Activated CD4-positive, alpha-beta T cell treated with anti-CD3 and anti-CD28 coated beads for 36 hours (primary cell): ENCODE data around the gene ABL1. TPM values are rescaled to one million over a fixed set of nuclear protein-coding genes. Genes with fewer than 3 reads are reported as not detected.
"Not testable (repeated sequence)": the region's sequence is repeated elsewhere in the genome, so short reads cannot be mapped to it uniquely, and the experiment has no call there.

ENCODE experiments used
- ATAC-seq: fragments of 200-7000 bp; cut with Tn5 transposase; one replicate; pipeline ENCODE4 v1.10.0; 2021; ENCODE audit warnings: mild to moderate bottlenecking, moderate library complexity
- CTCF ChIA-PET: fragments of 350-600 bp; sonication (Branson Sonifier 250); formaldehyde crosslinking; loops from one replicate; lab custom pipeline; 2021; ENCODE audit warnings: antibody characterized with exemption; lab: Charles Lee
- POLR2A ChIA-PET: fragments of 350-600 bp; sonication (Branson Sonifier 250); formaldehyde crosslinking; loops from one replicate; lab custom pipeline; 2021; ENCODE audit warnings: antibody characterized with exemption, inconsistent platforms; lab: Charles Lee
- DNase-seq: peaks from one replicate; pipeline ENCODE4 v3.0.0-alpha.2; 2020
- H3K27ac Mint-ChIP-seq: one replicate; pipeline ENCODE4 v1.8.0; 2021; ENCODE audit warnings: mixed read lengths
- H3K27me3 Mint-ChIP-seq: one replicate; pipeline ENCODE4 v1.8.0; 2021; ENCODE audit warnings: mixed read lengths
- H3K36me3 Mint-ChIP-seq: one replicate; pipeline ENCODE4 v1.8.0; 2021; ENCODE audit warnings: low read depth, mixed read lengths
- H3K4me1 Mint-ChIP-seq: one replicate; pipeline ENCODE4 v1.8.0; 2021; ENCODE audit warnings: mixed read lengths
- H3K4me3 Mint-ChIP-seq: one replicate; pipeline ENCODE4 v1.8.0; 2021; ENCODE audit warnings: mild to moderate bottlenecking, moderate library complexity, mixed read lengths
- H3K9me3 Mint-ChIP-seq: one replicate; pipeline ENCODE4 v1.8.0; 2021; ENCODE audit warnings: low read depth, mixed read lengths
- intact Hi-C, 2 experiments: fragments of 100-400 bp; cut with DNase I in 1 of 2; cut with micrococcal nuclease in 1 of 2; formaldehyde crosslinking; loops; one replicate each; pipeline versions ENCODE4 v1.14.2 to v1.15.1; 2022 to 2024; cut with DNase I, micrococcal nuclease
- total RNA-seq, 2 experiments: library from RNA; stranded (reverse); gene quantifications; one replicate each; pipeline ENCODE4 v1.2.3, GENCODE V29; 2021

Gene ABL1
- total RNA-seq, 2 experiments from 2014 or later = 31.8 to 32.3 TPM

DNA sequence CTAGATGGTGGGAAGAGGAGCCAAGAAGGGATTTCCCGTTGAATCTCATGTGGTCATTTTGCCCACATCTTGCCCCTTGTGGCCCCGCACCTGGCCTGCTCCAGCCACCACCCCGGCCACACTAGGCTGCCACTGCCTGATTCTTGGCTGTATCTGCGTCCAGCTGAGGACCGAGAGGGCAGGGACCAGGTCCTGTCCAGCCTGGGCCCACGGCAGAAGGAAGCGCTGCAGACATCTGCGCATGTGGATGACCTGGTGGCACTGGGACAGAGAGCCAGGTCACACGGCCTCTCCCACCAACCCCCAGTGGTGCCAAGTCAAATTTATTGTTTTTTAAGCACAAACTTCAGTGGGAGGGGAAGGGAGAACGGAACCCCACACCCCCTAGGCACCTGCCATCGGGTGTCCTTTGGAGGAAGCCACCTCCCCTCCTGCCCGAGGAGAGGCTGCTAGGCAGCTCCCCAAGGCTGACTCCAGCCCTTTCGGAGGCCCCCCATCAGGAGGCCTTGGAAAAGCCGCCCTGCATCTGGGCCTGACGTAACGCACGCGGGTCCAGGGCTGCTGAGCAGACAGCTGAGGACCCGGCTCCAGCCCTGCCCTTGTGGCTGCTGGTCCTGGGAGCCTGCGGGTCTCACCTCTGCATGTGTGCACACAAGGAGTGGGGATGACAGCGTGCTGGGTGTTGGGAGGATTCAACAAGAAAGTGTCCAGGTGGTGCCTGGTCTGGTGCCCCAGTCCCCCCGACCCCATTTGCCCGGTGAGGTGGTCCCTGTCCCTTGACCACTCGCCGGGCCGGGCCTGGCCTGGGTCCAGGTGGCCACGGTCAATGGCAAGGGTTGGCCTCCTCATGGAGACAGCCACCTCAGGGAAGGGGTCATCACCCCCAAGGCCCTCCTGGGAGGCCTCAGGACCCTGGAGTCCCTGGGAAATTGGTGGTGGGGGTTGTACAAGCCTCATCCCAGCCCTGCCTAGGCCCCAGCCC is 67.4 kb downstream of the ABL1 start:
- Mint-ChIP-seq H3K27me3 (peaks cover 4% of the 10 kb centered on the region), H3K4me1 (no peaks in the 10 kb centered on the region), H3K36me3 (no peaks in the 10 kb centered on the region), H3K4me3 (no peak overlapping the region), H3K27ac (no peak overlapping the region), H3K9me3 (no peaks in the 10 kb centered on the region)
- ChIA-PET CTCF (no interaction called here), POLR2A (no interaction called here)
- DNase-seq (no peak), ATAC-seq (no peak)
- intact Hi-C loops = no loop called here

DNA sequence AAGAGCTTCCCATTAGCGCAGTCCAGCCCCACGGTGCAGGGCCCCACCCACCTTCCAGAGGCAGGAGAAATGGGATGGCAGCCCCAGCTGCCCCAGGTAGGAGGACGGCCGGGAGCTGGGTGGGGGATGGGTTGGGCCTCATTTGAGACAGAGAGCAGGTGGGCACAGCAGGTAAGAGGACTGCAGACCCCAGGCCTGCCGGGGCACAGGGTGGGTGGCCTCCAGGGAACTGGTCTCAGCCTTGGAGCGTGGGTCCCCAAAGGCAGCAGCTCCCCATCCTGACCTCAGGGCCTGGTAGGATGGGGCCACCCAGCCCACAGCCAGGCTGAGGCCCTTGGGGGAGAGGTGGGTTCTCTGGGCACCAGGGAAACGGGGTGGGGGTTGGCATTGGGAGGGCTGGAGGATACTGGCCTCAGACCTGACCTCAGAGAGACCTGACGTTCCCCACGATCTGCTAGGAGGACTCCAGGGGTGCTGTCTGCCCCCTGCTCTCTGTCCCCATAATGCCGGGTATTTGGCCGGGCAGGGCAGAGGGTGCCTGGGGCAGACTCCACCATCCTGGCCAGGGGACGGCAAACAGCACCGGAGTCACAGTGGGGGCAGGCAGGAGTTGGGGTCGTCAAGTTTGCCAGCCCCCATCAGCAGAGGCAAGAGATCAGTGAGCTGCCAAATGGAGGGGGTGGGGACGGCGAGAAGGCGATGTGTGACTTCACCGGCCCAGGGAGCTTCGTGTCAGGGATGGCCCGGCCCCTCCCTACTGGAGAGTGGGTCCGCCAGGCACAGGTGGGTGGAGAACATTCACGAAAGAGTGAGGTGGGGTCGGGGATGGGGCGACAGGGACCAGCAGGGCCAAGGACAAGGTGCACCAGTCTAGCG is 68.4 kb downstream of the ABL1 start:
- peaks cover 8% of the 10 kb centered on the region for H3K27me3 Mint-ChIP-seq
- H3K4me1 Mint-ChIP-seq = no peaks in the 10 kb centered on the region
- no peaks in the 10 kb centered on the region for H3K9me3 Mint-ChIP-seq
- DNase-seq (no peak), ATAC-seq (no peak)
- H3K27ac Mint-ChIP-seq = no peak overlapping the region
- no peaks in the 10 kb centered on the region for H3K36me3 Mint-ChIP-seq
- H3K4me3 Mint-ChIP-seq = no peak overlapping the region
- intact Hi-C loops = no loop called here
- ChIA-PET CTCF (no interaction called here), POLR2A (no interaction called here)

DNA sequence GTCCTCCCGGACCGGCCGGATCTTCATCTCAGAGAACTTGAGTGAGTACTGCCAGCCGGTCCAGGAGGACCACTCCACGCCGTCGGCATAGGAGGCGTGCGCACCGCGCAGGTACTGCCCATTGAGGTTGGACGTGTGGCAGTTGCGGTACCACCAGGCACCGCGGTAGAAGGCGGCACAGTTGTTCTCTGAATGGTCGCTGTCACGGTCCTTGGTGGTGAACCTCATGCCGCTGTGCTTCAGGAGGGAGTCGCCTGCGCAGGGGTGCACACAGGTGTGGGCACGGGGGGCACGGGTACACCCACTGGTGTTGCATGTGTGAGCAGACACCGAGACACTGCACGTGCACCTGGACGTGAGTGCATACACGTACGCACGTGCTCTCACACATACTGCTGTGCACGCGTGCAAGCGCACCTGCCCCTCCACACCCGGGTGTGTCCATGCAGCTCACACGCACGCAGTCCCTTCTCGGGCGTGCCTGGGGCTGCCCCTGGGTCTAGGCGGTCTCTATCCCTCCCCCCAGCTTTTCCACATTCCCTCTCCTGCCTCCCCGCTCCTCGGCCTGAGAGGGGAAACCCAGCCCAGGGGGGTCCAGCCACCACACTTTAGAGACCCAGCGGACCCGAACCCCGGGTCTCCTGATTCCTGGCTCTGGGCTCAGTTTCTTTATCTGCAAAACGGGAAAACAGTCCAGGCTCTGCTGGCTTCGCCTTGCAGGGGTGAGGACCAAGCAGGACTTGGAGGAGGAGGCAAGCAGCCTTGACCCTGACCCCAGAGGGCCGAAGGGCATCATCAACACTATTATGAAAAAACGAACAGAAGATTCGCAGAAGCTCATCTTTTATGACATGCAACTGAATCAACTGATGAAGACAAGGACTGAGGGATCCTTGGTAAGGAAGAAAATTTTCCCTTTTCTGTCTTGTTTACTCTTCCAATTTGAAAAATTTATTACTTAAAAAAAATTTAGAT is 69.3 kb downstream of the ABL1 start:
- Mint-ChIP-seq H3K4me3 (no peak overlapping the region), H3K4me1 (no peaks in the 10 kb centered on the region), H3K27me3 (peaks cover 8% of the 10 kb centered on the region), H3K27ac (no peak overlapping the region), H3K9me3 (no peaks in the 10 kb centered on the region), H3K36me3 (no peaks in the 10 kb centered on the region)
- intact Hi-C loops = no loop called here
- ChIA-PET POLR2A (no interaction called here), CTCF (interaction anchor here (0.6 kb wide), 1 partner anchor 142 kb away, joined by 3 read pairs; no protein-coding TSS in a partner anchor)
- DNase-seq = no peak
- ATAC-seq = no peak

GRCh38 chr9:130905125-130905901 is 70.3 kb downstream of the ABL1 start:
- ChIA-PET POLR2A (interaction anchor here (0.6 kb wide), 1 partner anchor 651 kb away, joined by 12 read pairs; no protein-coding TSS in a partner anchor), CTCF (interaction anchor here (0.6 kb wide), 1 partner anchor 142 kb away, joined by 3 read pairs; no protein-coding TSS in a partner anchor)
- Mint-ChIP-seq H3K9me3 (no peaks in the 10 kb centered on the region), H3K4me3 (no peak overlapping the region), H3K36me3 (no peaks in the 10 kb centered on the region), H3K4me1 (no peaks in the 10 kb centered on the region), H3K27me3 (peaks cover 8% of the 10 kb centered on the region), H3K27ac (no peak overlapping the region)
- DNase-seq (no peak), ATAC-seq (no peak)
- intact Hi-C loops = no loop called here

DNA sequence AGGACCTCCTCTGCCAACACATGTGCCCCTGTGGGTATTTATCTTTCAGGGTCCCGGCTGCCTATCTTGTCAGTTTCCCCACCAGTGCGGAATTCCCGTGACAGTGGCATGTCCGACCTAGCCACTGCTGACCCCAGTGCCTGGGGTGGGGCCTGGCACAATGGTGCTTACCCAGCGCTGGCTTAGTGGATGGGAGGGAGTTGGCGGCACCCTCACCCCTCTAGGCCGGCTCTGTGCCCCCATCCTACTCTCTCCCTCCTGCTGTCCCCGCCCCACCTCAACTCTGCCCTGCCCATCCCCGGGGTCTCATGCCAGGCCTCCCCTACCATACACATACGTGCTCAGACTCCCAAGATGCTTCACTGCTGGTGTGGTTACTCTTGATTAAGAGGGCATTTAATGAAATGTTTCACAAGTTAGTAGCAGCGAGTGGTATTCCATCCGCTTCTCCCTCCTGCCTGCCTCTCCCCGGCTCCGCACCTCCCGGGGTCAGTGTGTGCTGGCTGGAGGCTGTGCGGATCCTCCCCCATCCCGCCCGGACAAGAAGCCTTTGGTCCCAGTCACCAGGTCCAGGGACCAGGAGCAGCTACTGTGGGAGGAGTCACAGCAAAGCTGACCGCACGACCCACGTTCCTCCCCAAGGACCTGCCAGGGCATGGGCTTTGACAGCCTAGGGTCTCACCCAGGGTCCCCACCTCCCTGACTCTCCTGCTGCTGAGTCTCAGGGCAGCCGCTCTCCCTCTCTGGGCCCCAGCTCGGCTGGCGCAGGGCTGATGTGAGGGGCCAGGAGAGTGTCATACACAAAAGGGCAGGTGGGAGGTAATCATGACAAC is 71.1 kb downstream of the ABL1 start:
- H3K4me3 Mint-ChIP-seq = no peak overlapping the region
- H3K9me3 Mint-ChIP-seq = no peaks in the 10 kb centered on the region
- no peak overlapping the region for H3K27ac Mint-ChIP-seq
- POLR2A ChIA-PET = interaction anchor here (0.6 kb wide), 1 partner anchor 650 kb away, joined by 12 read pairs; no protein-coding TSS in a partner anchor
- H3K4me1 Mint-ChIP-seq = no peaks in the 10 kb centered on the region
- peaks cover 6% of the 10 kb centered on the region for H3K27me3 Mint-ChIP-seq
- CTCF ChIA-PET = no interaction called here
- ATAC-seq (no peak), DNase-seq (no peak)
- intact Hi-C loops = no loop called here
- no peaks in the 10 kb centered on the region for H3K36me3 Mint-ChIP-seq

- Mint-ChIP-seq H3K27me3 (peaks cover 6% of the 10 kb centered on the region), H3K4me1 (no peaks in the 10 kb centered on the region), H3K4me3 (no peak overlapping the region), H3K36me3 (no peaks in the 10 kb centered on the region), H3K27ac (no peak overlapping the region), H3K9me3 (no peaks in the 10 kb centered on the region)
- intact Hi-C loops = no loop called here
- ATAC-seq = no peak
- ChIA-PET CTCF (no interaction called here), POLR2A (no interaction called here)
- no peak for DNase-seq
These were observed 71.8 kb downstream of the ABL1 start for GRCh38 chr9:130906735-130907416.

GRCh38 chr9:130908146-130908877 is 73.3 kb downstream of the ABL1 start:
- ChIA-PET CTCF (interaction anchor here (0.6 to 0.7 kb wide), 2 partner anchors 44 to 746 kb away, joined by 3 read pairs; no protein-coding TSS in a partner anchor), POLR2A (no interaction called here)
- H3K27ac Mint-ChIP-seq = no peak overlapping the region
- no peaks in the 10 kb centered on the region for H3K36me3 Mint-ChIP-seq
- H3K27me3 Mint-ChIP-seq = peaks cover 6% of the 10 kb centered on the region
- no peak overlapping the region for H3K4me3 Mint-ChIP-seq
- no peak for DNase-seq
- intact Hi-C loops = no loop called here
- no peaks in the 10 kb centered on the region for H3K4me1 Mint-ChIP-seq
- ATAC-seq = no peak
- H3K9me3 Mint-ChIP-seq = no peaks in the 10 kb centered on the region

GRCh38 chr9:130908878-130909355 is 73.9 kb downstream of the ABL1 start:
- POLR2A ChIA-PET = no interaction called here
- H3K27ac Mint-ChIP-seq = no peak overlapping the region
- no peaks in the 10 kb centered on the region for H3K9me3 Mint-ChIP-seq
- H3K4me3 Mint-ChIP-seq = no peak overlapping the region
- no peak for DNase-seq
- CTCF ChIA-PET = interaction anchor here (0.5 kb wide), 1 partner anchor 10 kb away, joined by 3 read pairs; no protein-coding TSS in a partner anchor
- intact Hi-C loops = no loop called here
- peaks cover 6% of the 10 kb centered on the region for H3K27me3 Mint-ChIP-seq
- no peaks in the 10 kb centered on the region for H3K4me1 Mint-ChIP-seq
- no peak for ATAC-seq
- H3K36me3 Mint-ChIP-seq = no peaks in the 10 kb centered on the region

GRCh38 chr9:130910041-130910440 is 75.0 kb downstream of the ABL1 start:
- H3K27me3 Mint-ChIP-seq, H3K4me1 Mint-ChIP-seq, H3K9me3 Mint-ChIP-seq, CTCF ChIA-PET, ATAC-seq, DNase-seq, H3K36me3 Mint-ChIP-seq, H3K4me3 Mint-ChIP-seq, H3K27ac Mint-ChIP-seq, POLR2A ChIA-PET, intact Hi-C loops: not testable (repeated sequence)
